Hematopoietic multipotent progenitor cell (in vitro differentiated cells): ENCODE results near the gene LRP1B. TPM values are rescaled to one million over a fixed set of nuclear protein-coding genes. Genes with fewer than 3 reads are reported as not detected.
"Not testable (repeated sequence)": the region's sequence is repeated elsewhere in the genome, so short reads cannot be mapped to it uniquely, and the experiment has no call there.

ENCODE experiments used
- DNase-seq, 3 donors: peaks; one replicate each; pipeline ENCODE4 v3.0.0-alpha.2; 2011 to 2015; ENCODE audit warnings: low read depth in 2 of 3, low spot score in 2 of 3
- total RNA-seq: library from RNA; depleted of rRNA; stranded (reverse); fragments of >200 nt; gene quantifications from one replicate; pipeline ENCODE4 v1.2.3, GENCODE V29; 2012

LRP1B gene
- total RNA-seq, 1 donor = under 0.01 TPM

- no peak for DNase-seq
Measured at GRCh38 chr2:142112757-142113221, 18.0 kb downstream of the LRP1B start.

- no peak for DNase-seq
Measured at GRCh38 chr2:142104134-142104758, 26.6 kb downstream of the LRP1B start.

DNA sequence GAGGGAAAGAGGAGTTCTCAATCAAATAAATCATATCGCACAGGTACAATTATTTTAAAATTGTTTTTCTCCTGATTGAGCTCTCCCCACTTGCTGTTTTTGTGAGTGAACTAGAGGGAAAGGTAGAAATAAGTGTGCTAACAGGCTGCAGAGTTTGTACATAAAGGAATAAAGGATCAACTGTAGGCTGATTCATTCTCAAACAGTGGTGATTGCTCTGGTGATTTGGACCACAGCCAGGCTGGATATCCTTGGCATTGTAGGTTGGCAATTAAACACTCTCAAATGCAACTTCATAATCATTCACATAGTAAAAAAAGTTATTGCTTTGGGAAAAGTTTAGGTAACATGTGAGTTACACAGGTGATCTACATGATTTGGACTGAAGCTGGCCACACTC is 29.8 kb downstream of the LRP1B start:
- no peak for DNase-seq

- DNase-seq = no peak
Measured at GRCh38 chr2:142100139-142100873, 30.5 kb downstream of the LRP1B start.

- DNase-seq = no peak
Measured at GRCh38 chr2:142097711-142098110, 33.1 kb downstream of the LRP1B start.

DNA sequence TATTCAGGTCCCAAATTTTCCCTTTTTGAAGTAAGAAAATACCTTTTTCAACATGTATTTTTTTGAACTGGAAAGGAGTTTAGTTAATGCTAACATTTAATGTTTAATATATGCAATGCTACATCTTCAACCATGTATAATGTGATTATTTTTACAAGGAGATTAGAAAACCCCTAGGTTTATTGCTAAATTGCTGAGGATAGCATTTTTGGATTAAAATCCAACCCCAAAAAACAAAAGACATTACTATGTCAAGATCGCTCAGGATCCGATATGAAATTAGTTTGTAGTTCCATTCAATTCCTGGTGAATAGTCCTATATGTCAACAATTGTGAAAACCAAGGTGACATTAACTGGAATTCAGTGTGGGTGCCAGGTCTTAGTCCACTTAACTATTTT is 35.2 kb downstream of the LRP1B start:
- no peak for DNase-seq

GRCh38 chr2:142094233-142094632 is 36.6 kb downstream of the LRP1B start:
- no peak for DNase-seq

DNA sequence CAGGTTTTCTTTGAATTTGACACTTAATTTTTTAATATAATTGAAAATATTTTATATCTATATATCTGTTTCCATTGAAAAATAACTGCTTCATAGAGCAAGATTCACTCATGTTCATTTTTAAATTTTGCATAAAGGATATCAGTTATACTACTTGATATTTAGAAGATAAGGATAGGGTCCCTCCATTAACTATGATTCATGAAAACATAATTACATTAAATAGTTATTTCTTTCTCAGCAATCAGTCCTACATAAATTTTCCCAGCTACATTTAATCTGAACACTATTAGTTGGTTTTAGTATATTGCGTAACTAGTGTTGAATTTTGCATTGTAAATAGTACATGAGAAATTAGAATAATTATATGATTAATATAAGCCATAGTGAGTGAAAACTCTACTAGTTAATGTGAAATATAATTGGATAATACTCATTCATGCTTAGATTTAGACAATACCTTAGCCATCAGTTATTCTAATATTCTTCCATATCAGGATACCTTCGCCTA is 42.7 kb downstream of the LRP1B start:
- no peak for DNase-seq

GRCh38 chr2:142087585-142087984 is 43.2 kb downstream of the LRP1B start:
- DNase-seq = not testable (repeated sequence)

GRCh38 chr2:142082368-142082767 is 48.4 kb downstream of the LRP1B start:
- no peak for DNase-seq

GRCh38 chr2:142076317-142076716 is 54.5 kb downstream of the LRP1B start:
- no peak for DNase-seq

- DNase-seq = no peak
Measured at GRCh38 chr2:142075826-142076225, 55.0 kb downstream of the LRP1B start.

- DNase-seq = no peak
Measured at GRCh38 chr2:142069251-142069888, 61.4 kb downstream of the LRP1B start.

- DNase-seq = no peak
Measured at GRCh38 chr2:142065700-142066099, 65.1 kb downstream of the LRP1B start.

GRCh38 chr2:142065156-142065555 is 65.7 kb downstream of the LRP1B start:
- DNase-seq = no peak

GRCh38 chr2:142061733-142062132 is 69.1 kb downstream of the LRP1B start:
- no peak for DNase-seq

DNA sequence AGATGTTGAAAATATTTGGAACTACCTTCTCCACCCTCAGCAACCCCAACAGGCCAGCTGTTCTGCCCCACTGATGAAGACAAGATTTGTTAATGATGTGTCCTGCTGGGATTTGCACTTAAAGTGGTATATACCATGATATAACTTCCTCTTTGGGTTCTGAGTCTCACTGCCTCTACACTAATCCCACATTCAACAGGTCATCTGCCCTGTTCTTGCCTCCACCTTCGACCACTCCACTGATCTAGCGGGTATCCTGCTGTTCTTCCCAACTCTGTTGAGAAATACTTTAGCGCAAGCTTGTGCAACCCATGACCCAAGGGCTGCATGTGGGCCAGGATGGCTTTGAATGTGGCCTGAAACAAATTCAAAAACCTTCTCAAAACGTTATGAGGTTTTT is 72.7 kb downstream of the LRP1B start:
- no peak for DNase-seq

GRCh38 chr2:142056784-142057183 is 74.0 kb downstream of the LRP1B start:
- DNase-seq = no peak

- no peak for DNase-seq
Measured at GRCh38 chr2:142052220-142052863, 78.5 kb downstream of the LRP1B start.

- no peak for DNase-seq
Measured at GRCh38 chr2:142048581-142048980, 82.2 kb downstream of the LRP1B start.

DNA sequence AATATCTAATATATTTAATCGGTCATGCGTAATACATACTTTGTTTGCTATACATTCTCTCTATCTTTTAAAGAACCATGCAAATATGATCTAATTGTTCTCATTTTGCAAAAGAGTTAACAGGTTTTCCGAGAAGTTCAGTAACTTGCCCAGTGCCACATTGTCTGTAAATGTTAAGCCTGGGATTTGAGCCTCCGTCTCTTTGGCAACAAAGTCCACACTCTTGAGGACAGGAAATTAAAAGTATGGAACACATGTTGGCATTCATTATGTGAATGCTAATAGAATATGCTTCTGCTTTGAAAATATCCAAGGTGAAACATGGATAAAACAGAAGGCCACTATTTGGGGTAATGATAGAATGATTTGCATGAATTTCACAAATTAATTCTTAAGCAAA is 85.2 kb downstream of the LRP1B start:
- DNase-seq = no peak
